ENCODE results near the gene SEMA5B.

The SEMA5B gene

DNA sequence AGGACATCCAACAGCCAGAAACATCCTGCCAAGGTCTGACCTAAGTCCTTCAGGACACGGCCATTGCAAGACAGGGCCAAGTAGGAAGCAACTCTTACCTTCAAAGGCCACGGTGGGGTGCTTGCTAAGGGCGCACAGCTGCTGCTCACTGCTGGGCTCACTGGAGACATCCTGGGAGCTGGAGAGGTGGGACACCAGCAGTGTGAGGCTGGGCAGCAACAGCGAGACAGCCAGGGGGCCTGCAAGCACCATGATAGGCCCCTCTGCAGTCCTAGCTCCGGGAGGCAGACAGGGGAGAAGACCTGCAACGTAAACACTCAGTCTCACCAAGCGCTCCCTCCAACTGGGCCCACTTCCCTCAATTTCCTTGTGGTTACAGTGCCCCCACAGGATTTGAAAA, 79.2 kb downstream of the SEMA5B start:
- Histone ChIP-seq H3K4me3 (ENCODE audit: low read depth, low read length) (no peak overlapping the region), H3K27me3 (replicated peaks) (no peaks in the 10 kb centered on the region), H3K36me3 (replicated peaks) (no peaks in the 10 kb centered on the region), H3K27ac (no peak overlapping the region)
- in situ Hi-C loops (cut with HindIII; ENCODE audit: low pct_ligation_motif_present, low sequenced_read_pairs) = no loop called here
- DNase-seq = no peak
- TF ChIP-seq, protein P1, sequence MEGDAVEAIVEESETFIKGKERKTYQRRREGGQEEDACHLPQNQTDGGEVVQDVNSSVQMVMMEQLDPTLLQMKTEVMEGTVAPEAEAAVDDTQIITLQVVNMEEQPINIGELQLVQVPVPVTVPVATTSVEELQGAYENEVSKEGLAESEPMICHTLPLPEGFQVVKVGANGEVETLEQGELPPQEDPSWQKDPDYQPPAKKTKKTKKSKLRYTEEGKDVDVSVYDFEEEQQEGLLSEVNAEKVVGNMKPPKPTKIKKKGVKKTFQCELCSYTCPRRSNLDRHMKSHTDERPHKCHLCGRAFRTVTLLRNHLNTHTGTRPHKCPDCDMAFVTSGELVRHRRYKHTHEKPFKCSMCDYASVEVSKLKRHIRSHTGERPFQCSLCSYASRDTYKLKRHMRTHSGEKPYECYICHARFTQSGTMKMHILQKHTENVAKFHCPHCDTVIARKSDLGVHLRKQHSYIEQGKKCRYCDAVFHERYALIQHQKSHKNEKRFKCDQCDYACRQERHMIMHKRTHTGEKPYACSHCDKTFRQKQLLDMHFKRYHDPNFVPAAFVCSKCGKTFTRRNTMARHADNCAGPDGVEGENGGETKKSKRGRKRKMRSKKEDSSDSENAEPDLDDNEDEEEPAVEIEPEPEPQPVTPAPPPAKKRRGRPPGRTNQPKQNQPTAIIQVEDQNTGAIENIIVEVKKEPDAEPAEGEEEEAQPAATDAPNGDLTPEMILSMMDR (IDR thresholded peaks at IDR 0.05; ENCODE audit: low read depth, low read length, missing control alignments) = peak; percentile 43

DNA sequence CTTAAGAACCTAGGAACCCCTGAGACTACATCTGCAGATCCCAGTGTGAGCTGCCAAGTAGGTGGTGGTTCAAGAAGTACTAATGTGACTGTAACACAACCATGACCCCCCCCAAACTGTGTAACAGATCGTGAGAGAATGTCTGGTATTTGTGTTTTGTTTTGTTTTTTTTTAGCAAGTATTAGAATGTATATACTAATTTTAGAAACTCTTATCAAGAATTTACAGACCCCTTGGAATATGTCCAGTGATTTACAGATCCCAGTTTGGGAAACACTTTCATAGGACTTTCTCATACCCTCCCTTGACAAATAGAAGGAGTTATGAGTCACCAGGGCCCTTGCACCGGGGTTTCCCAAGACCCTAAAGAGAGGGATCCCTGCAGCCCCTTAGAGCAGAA, 79.8 kb downstream of the SEMA5B start:
- in situ Hi-C loops (cut with HindIII; ENCODE audit: low pct_ligation_motif_present, low sequenced_read_pairs) = no loop called here
- TF ChIP-seq, protein P1 (IDR thresholded peaks at IDR 0.05; ENCODE audit: low read depth, low read length, missing control alignments) = no peak
- H3K27me3 ChIP-seq (replicated peaks) = no peaks in the 10 kb centered on the region
- H3K4me3 ChIP-seq (ENCODE audit: low read depth, low read length) = no peak overlapping the region
- H3K36me3 ChIP-seq (replicated peaks) = no peaks in the 10 kb centered on the region
- no peak overlapping the region for H3K27ac ChIP-seq
- DNase-seq = peak; percentile 62

DNA sequence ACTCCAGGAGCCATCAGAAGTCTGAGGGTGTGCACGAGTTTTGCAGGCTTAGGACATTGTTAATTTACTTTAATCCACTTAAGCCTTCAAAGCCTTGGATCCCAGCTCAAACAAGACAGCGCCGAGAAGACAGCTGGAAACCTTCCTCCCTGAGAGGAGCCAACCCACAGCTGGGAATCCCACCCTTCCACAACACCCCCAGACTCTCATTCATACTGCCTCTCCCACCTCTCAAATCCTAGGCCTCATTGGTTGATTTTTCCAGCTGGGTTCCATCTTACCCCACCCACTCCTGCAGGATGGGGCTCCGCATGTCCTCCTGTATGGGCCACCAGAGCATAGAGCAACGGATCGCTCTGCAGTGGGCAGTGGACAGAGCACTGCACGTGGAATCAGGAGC, 80.4 kb downstream of the SEMA5B start:
- DNase-seq = no peak
- TF ChIP-seq, protein P1 (IDR thresholded peaks at IDR 0.05; ENCODE audit: low read depth, low read length, missing control alignments) = no peak
- Histone ChIP-seq H3K27me3 (replicated peaks) (no peaks in the 10 kb centered on the region), H3K36me3 (replicated peaks) (no peaks in the 10 kb centered on the region), H3K27ac (no peak overlapping the region), H3K4me3 (ENCODE audit: low read depth, low read length) (no peak overlapping the region)
- in situ Hi-C loops (cut with HindIII; ENCODE audit: low pct_ligation_motif_present, low sequenced_read_pairs) = no loop called here

DNA sequence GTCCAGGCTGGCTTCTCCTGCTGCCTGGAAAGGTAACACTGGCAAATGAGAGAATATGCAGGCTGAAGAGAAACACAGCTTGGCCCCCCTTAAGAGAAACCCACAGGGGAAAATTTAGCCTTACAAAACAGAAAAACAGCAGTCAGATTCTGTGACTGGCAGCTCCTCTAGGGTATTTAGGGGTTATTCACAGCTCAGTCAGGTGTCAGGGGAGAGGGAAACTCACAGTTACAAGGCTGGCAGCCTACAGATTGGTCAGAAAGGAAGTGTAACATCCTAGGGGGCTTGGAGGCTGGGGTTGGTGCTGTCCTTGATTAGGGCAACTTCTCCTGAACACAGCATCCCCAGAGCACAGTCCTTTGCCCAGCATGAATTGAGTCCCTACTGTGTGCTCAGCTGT, 81.4 kb downstream of the SEMA5B start:
- Histone ChIP-seq H3K27ac (no peak overlapping the region), H3K4me3 (ENCODE audit: low read depth, low read length) (no peak overlapping the region), H3K27me3 (replicated peaks) (no peaks in the 10 kb centered on the region), H3K36me3 (replicated peaks) (no peaks in the 10 kb centered on the region)
- in situ Hi-C loops (cut with HindIII; ENCODE audit: low pct_ligation_motif_present, low sequenced_read_pairs) = no loop called here
- TF ChIP-seq, protein P1 (IDR thresholded peaks at IDR 0.05; ENCODE audit: low read depth, low read length, missing control alignments) = no peak
- DNase-seq = no peak

DNA sequence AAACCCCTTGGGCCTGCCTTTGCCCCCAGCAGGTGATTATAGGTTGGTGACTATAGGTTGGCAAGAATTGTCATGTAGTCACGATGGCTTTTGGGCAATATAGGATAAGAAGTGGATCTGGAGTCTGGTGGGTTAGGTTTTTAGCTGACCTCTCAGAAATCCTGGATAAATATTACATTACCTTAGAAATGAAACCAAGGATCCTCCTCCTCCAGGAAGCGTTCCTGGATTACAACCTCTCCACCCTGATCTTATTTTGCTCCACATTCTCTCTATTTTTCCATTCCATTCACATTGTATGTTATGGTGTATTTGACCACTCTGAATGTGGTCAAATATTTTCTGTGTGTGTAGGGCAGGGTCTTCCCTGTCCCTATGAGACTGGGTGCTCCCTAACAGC, 82.3 kb downstream of the SEMA5B start:
- TF ChIP-seq, protein P1 (IDR thresholded peaks at IDR 0.05; ENCODE audit: low read depth, low read length, missing control alignments) = no peak
- no peaks in the 10 kb centered on the region for H3K36me3 ChIP-seq (replicated peaks)
- in situ Hi-C loops (cut with HindIII; ENCODE audit: low pct_ligation_motif_present, low sequenced_read_pairs) = no loop called here

DNA sequence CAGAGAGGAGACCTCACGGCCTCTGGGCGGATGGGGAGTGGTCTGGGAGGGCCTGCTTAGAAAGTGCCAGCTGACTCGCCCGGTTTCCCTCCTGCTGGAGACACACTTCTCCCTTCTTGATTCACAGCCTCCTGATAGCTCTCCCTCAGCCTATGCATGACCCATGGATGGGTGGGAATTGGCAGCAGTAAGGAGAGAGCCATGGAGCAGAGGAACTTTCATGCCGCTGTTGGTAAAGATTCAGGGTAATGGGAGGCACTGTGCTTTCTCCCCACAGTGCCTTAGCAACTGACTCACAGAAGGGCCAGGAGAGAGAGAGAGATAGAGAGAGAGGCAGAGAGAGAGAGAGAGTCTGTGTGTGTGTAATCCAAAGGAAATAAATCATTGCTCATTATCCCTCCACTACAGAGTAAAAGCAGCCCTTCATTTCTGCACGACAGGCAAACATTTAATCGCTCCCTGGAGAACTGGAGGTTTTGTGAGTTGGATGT, 82.8 kb downstream of the SEMA5B start:
- no peak overlapping the region for H3K27ac ChIP-seq
- no peak overlapping the region for H3K4me3 ChIP-seq (ENCODE audit: low read depth, low read length)
- in situ Hi-C loops (cut with HindIII; ENCODE audit: low pct_ligation_motif_present, low sequenced_read_pairs) = no loop called here
- no peaks in the 10 kb centered on the region for H3K36me3 ChIP-seq (replicated peaks)
- TF ChIP-seq, protein P1 (IDR thresholded peaks at IDR 0.05; ENCODE audit: low read depth, low read length, missing control alignments) = no peak
- peak; percentile 18 for DNase-seq
- H3K27me3 ChIP-seq (replicated peaks) = no peaks in the 10 kb centered on the region

More for the DNA sequence above, 82.3 kb downstream of the SEMA5B start:
- no peak overlapping the region for H3K27ac ChIP-seq
- H3K4me3 ChIP-seq (ENCODE audit: low read depth, low read length) = no peak overlapping the region
- no peak for DNase-seq
- H3K27me3 ChIP-seq (replicated peaks) = no peaks in the 10 kb centered on the region

Data from brain microvascular endothelial cell (primary cell).